WTC11 (cell line): ENCODE data around the gene EXOC4. TPM values are rescaled to one million over a fixed set of nuclear protein-coding genes. Genes with fewer than 3 reads are reported as not detected.

Experiments used
- ATAC-seq: fragments of 200-7000 bp; cut with Tn5 transposase; 2 replicates; pipeline ENCODE4 v1.10.0; 2021; ENCODE audit warnings: mild to moderate bottlenecking, moderate library complexity
- CTCF ChIA-PET: fragments of 300-600 bp; sonication (Branson Sonifier 250); formaldehyde crosslinking; loops from one replicate; lab custom pipeline; 2021; ENCODE audit warnings: antibody characterized with exemption; lab: Charles Lee
- POLR2A ChIA-PET: fragments of 350-600 bp; sonication (Branson Sonifier 250); formaldehyde crosslinking; loops from one replicate; lab custom pipeline; 2021; ENCODE audit warnings: antibody characterized with exemption; lab: Charles Lee
- DNase-seq: peaks from one replicate; pipeline ENCODE4 v3.0.0; 2021; ENCODE audit warnings: low spot score
- H3K27ac Mint-ChIP-seq: 2 replicates; pipeline ENCODE4 v1.8.0; 2021; ENCODE audit warnings: mixed read lengths
- H3K27me3 Mint-ChIP-seq: 2 replicates; pipeline ENCODE4 v1.8.0; 2021; ENCODE audit warnings: low read depth, mild to moderate bottlenecking, moderate library complexity, mixed read lengths
- H3K36me3 Mint-ChIP-seq: 2 replicates; pipeline ENCODE4 v1.8.0; 2021; ENCODE audit warnings: mixed read lengths
- H3K4me1 Mint-ChIP-seq: 2 replicates; pipeline ENCODE4 v1.8.0; 2022; ENCODE audit warnings: mixed read lengths
- H3K4me3 Mint-ChIP-seq: 2 replicates; pipeline ENCODE4 v1.8.0; 2021; ENCODE audit warnings: mild to moderate bottlenecking, moderate library complexity, mixed read lengths
- H3K9me3 Mint-ChIP-seq: 2 replicates; pipeline ENCODE4 v1.8.0; 2021; ENCODE audit warnings: mixed read lengths
- AR ChIP-seq: fragments of 250-450 bp; sonication (Bioruptor Pico); IDR thresholded peaks from 2 replicates; pipeline ENCODE4 v1.9.0; 2021; ENCODE audit warnings: mild to moderate bottlenecking
- CREM ChIP-seq: sonication (generic); formaldehyde crosslinking; IDR thresholded peaks from 2 replicates; pipeline ENCODE4 v1.8.1; 2022; ENCODE audit warnings: mild to moderate bottlenecking, missing genetic modification reagents, moderate library complexity
- E2F5 ChIP-seq: sonication (generic); formaldehyde crosslinking; IDR thresholded peaks from 2 replicates; pipeline ENCODE4 v1.8.1; 2022; ENCODE audit warnings: mild to moderate bottlenecking, moderate library complexity, missing genetic modification reagents
- ELF4 ChIP-seq: sonication (generic); formaldehyde crosslinking; IDR thresholded peaks from 2 replicates; pipeline ENCODE4 v1.8.1; 2022; ENCODE audit warnings: low read depth, mild to moderate bottlenecking, moderate library complexity, missing genetic modification reagents
- EMX1 ChIP-seq: fragments of 250-450 bp; sonication (Bioruptor Pico); IDR thresholded peaks from 2 replicates; pipeline ENCODE4 v1.8.0; 2021; ENCODE audit warnings: mild to moderate bottlenecking
- ESRRA ChIP-seq: sonication (generic); formaldehyde crosslinking; IDR thresholded peaks from 2 replicates; pipeline ENCODE4 v1.8.1; 2022; ENCODE audit warnings: mild to moderate bottlenecking, missing genetic modification reagents, borderline replicate concordance
- ETV6 ChIP-seq: sonication (generic); formaldehyde crosslinking; IDR thresholded peaks from 2 replicates; pipeline ENCODE4 v1.8.1; 2022; ENCODE audit warnings: mild to moderate bottlenecking, missing genetic modification reagents
- IRF2 ChIP-seq: sonication (generic); formaldehyde crosslinking; IDR thresholded peaks from 2 replicates; pipeline ENCODE4 v1.8.0; 2022; ENCODE audit warnings: low read depth, missing genetic modification reagents, borderline replicate concordance
- KAT7 ChIP-seq: sonication (generic); formaldehyde crosslinking; IDR thresholded peaks from 2 replicates; pipeline ENCODE4 v1.8.1; 2023; ENCODE audit warnings: missing genetic modification reagents, mild to moderate bottlenecking, borderline replicate concordance
- MLX ChIP-seq: sonication (generic); formaldehyde crosslinking; IDR thresholded peaks from 2 replicates; pipeline ENCODE4 v1.8.1; 2023; ENCODE audit warnings: mild to moderate bottlenecking, missing genetic modification reagents, moderate library complexity
- MXD4 ChIP-seq: fragments of 250-450 bp; sonication (Bioruptor Pico); IDR thresholded peaks from 2 replicates; pipeline ENCODE4 v1.8.0; 2021; ENCODE audit warnings: mild to moderate bottlenecking, moderate library complexity, borderline replicate concordance
- NFATC4 ChIP-seq: fragments of 250-450 bp; sonication (Bioruptor Pico); IDR thresholded peaks from 2 replicates; pipeline ENCODE4 v1.9.0; 2021; ENCODE audit warnings: mild to moderate bottlenecking
- NFE2L1 ChIP-seq: sonication (generic); formaldehyde crosslinking; IDR thresholded peaks from 2 replicates; pipeline ENCODE4 v1.8.1; 2023; ENCODE audit warnings: missing genetic modification reagents
- NFYB ChIP-seq: sonication (generic); formaldehyde crosslinking; conservative IDR thresholded peaks from 2 replicates; pipeline ENCODE4 v1.8.0; 2022; ENCODE audit warnings: low read depth, missing genetic modification reagents
- PRRX2 ChIP-seq: fragments of 250-450 bp; sonication (Bioruptor Pico); IDR thresholded peaks from 2 replicates; pipeline ENCODE4 v1.8.0; 2021; ENCODE audit warnings: mild to moderate bottlenecking
- RELA ChIP-seq: sonication (generic); formaldehyde crosslinking; IDR thresholded peaks from 2 replicates; pipeline ENCODE4 v1.8.1; 2022; ENCODE audit warnings: missing genetic modification reagents, mild to moderate bottlenecking, borderline replicate concordance
- SMAD3 ChIP-seq: sonication (generic); formaldehyde crosslinking; IDR thresholded peaks from 2 replicates; pipeline ENCODE4 v1.8.0; 2022; ENCODE audit warnings: missing genetic modification reagents, mild to moderate bottlenecking, borderline replicate concordance
- SOX15 ChIP-seq: fragments of 250-450 bp; sonication (Bioruptor Pico); IDR thresholded peaks from 2 replicates; pipeline ENCODE4 v1.9.0; 2021; ENCODE audit warnings: mild to moderate bottlenecking
- TP53 ChIP-seq: sonication (generic); formaldehyde crosslinking; IDR thresholded peaks from 2 replicates; pipeline ENCODE4 v1.8.1; 2023; ENCODE audit warnings: mild to moderate bottlenecking, missing genetic modification reagents
- ZBTB21 ChIP-seq: sonication (generic); formaldehyde crosslinking; IDR thresholded peaks from 2 replicates; pipeline ENCODE4 v1.8.1; 2023; ENCODE audit warnings: mild to moderate bottlenecking, missing genetic modification reagents, borderline replicate concordance
- ZBTB43 ChIP-seq: sonication (generic); formaldehyde crosslinking; IDR thresholded peaks from 2 replicates; pipeline ENCODE4 v1.8.1; 2023; ENCODE audit warnings: mild to moderate bottlenecking, missing genetic modification reagents
- ZNF121 ChIP-seq: sonication (generic); formaldehyde crosslinking; IDR thresholded peaks from 2 replicates; pipeline ENCODE4 v1.8.0; 2023; ENCODE audit warnings: missing genetic modification reagents
- ZNF138 ChIP-seq: sonication (generic); formaldehyde crosslinking; conservative IDR thresholded peaks from 2 replicates; pipeline ENCODE4 v1.8.1; 2022; ENCODE audit warnings: mild to moderate bottlenecking, moderate library complexity, missing genetic modification reagents
- ZNF281 ChIP-seq: sonication (generic); formaldehyde crosslinking; IDR thresholded peaks from 2 replicates; pipeline ENCODE4 v1.8.0; 2023; ENCODE audit warnings: mild to moderate bottlenecking, missing genetic modification reagents
- ZNF671 ChIP-seq: fragments of 250-450 bp; sonication (Bioruptor Pico); IDR thresholded peaks from 2 replicates; pipeline ENCODE4 v1.8.0; 2021; ENCODE audit warnings: mild to moderate bottlenecking
- ZSCAN18 ChIP-seq: fragments of 250-450 bp; sonication (Bioruptor Pico); IDR thresholded peaks from 2 replicates; pipeline ENCODE4 v2.1.2; 2022; ENCODE audit warnings: mild to moderate bottlenecking, moderate library complexity
- total RNA-seq: library from RNA; stranded (reverse); gene quantifications from 3 replicates; pipeline ENCODE4 v1.2.3, GENCODE V29; 2021

EXOC4 gene
- total RNA-seq, 1 experiment from 2014 or later = 62.0 TPM

- TF ChIP-seq AR = no peak
- no peak for TF ChIP-seq MLX (CRISPR knock-in tag)
- no peak for TF ChIP-seq NFE2L1 (CRISPR knock-in tag)
- TF ChIP-seq ZNF281 (CRISPR knock-in tag) = no peak
- no peak for TF ChIP-seq ZBTB43 (CRISPR knock-in tag)
- TF ChIP-seq ESRRA (CRISPR knock-in tag) = no peak
- TF ChIP-seq, all 79 proteins: peak for 0
Measured at GRCh38 chr7:133511252-133511651, 258.4 kb downstream of the EXOC4 start (continued).

GRCh38 chr7:133511708-133512107, 258.8 kb downstream of the EXOC4 start:
- TF ChIP-seq PRRX2 (CRISPR knock-in tag) (no peak), MXD4 (CRISPR knock-in tag) (no peak), E2F5 (no peak), CREM (no peak), ZNF121 (CRISPR knock-in tag) (no peak), ETV6 (no peak), ZSCAN18 (CRISPR knock-in tag) (no peak), NFE2L1 (CRISPR knock-in tag) (no peak)
- POLR2A ChIA-PET = no interaction called here
- DNase-seq = no peak
- H3K4me3 Mint-ChIP-seq = no peak overlapping the region
- H3K4me1 Mint-ChIP-seq = peaks cover 20% of the 10 kb centered on the region
- H3K27me3 Mint-ChIP-seq = no peaks in the 10 kb centered on the region
- ATAC-seq = no peak
- H3K36me3 Mint-ChIP-seq = no peaks in the 10 kb centered on the region
- 0 out of 2 replicates have a peak overlapping the region, but pooled peaks have one; percentile 35 for H3K27ac Mint-ChIP-seq
- H3K9me3 Mint-ChIP-seq = no peaks in the 10 kb centered on the region
- CTCF ChIA-PET = no interaction called here

- Mint-ChIP-seq H3K9me3 (peaks cover 7% of the 10 kb centered on the region), H3K27me3 (no peaks in the 10 kb centered on the region), H3K4me1 (peaks cover 24% of the 10 kb centered on the region), H3K4me3 (no peak overlapping the region), H3K27ac (peak overlapping the region; percentile 2; the same call in 1 of the 2 replicates), H3K36me3 (peaks cover 2% of the 10 kb centered on the region)
- ChIA-PET POLR2A (interaction anchor here (0.6 kb wide), 1 partner anchor 335 kb away, joined by 3 read pairs; no protein-coding TSS in a partner anchor), CTCF (no interaction called here)
- no peak for DNase-seq
- no peak for ATAC-seq
- TF ChIP-seq NFYB (CRISPR knock-in tag) (no peak), ELF4 (CRISPR knock-in tag) (no peak), NFATC4 (CRISPR knock-in tag) (no peak), EMX1 (CRISPR knock-in tag) (no peak), ZNF671 (CRISPR knock-in tag) (no peak), ETV6 (no peak), IRF2 (CRISPR knock-in tag) (no peak), SOX15 (no peak), ZBTB21 (CRISPR knock-in tag) (no peak), ZNF138 (CRISPR knock-in tag) (no peak), SMAD3 (CRISPR knock-in tag) (no peak), RELA (CRISPR knock-in tag) (no peak), KAT7 (CRISPR knock-in tag) (no peak), TP53 (no peak)
Measured at GRCh38 chr7:133512560-133512959, 259.7 kb downstream of the EXOC4 start.
